DMS153 treated with DMSO at 0.1 percent for 48 hours (cell line): Measurements from ENCODE around the gene SF3B3.

Source experiments
- DNase-seq: peaks from one replicate; lab custom pipeline; 2025; ENCODE audit not compliant: unreplicated experiment; lab: John Stamatoyannopoulos, UW

Gene SF3B3

DNA sequence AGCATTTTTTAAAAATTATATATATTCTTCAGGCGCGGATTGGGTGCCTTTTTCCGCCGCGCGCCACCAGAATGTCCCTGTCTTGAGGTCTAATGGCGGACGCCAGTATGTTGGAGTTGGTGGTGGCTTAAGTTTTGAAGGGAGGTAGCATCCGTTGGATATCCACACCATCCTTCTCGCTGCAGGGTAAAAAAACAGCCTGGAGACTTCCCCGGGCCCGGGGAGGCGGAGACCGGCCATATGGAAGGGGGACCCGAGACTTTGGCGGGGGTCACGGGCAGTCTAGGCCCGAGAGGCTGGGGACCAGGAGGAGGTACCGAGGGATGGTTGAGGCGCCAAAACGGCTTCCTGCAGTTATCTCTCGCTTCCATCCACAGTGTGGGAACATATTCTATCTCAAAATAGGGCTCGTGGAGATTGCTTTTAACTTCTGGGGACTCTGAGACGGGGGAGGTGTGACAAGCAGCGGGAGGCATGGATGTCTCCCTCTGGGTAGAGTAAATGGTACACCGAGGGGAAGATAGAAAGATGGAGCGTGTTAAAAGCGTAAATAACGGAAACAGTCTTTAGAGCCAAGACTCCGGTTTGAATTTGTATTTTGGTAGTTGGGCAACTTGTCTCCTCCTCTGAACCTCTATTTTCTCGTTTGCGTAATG lies at the start of gene SF3B3:
SF3B3 (plus strand) TSS at position 74 of the 656 bp plus-strand sequence. CDS start 2,841 bp downstream, outside the sequence.
- DNase-seq, result peak; percentile 98

DNA sequence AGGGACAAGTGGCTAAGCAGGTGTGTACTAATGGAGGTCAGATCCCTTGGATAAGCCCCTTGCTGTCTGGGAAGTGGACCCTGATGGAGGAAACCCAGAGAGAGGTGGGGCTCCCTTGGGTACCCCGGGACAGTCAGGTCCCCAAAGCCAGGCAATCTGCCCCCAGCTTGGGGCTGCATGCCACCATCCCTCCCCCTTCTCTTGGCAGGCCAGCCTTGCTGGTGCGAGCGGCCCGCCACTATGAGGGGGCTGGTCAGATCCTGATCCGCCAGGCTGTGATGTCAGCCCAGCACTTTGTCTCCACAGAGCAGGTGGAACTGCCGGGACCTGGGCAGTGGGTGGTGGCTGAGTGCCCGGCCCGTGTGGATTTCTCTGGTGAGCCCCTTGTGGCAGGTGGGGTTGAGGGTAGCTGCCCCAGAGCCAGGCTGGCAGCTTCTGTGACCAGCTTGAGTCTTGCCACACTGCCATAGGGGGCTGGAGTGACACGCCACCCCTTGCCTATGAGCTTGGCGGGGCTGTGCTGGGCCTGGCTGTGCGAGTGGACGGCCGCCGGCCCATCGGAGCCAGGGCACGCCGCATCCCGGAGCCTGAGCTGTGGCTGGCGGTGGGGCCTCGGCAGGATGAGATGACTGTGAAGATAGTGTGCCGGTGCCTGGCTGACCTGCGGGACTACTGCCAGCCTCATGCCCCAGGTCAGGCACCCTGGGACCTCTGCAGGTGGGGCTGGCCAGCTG lies 49.1 kb upstream of the SF3B3 start:
- DNase-seq, result no peak

DNA sequence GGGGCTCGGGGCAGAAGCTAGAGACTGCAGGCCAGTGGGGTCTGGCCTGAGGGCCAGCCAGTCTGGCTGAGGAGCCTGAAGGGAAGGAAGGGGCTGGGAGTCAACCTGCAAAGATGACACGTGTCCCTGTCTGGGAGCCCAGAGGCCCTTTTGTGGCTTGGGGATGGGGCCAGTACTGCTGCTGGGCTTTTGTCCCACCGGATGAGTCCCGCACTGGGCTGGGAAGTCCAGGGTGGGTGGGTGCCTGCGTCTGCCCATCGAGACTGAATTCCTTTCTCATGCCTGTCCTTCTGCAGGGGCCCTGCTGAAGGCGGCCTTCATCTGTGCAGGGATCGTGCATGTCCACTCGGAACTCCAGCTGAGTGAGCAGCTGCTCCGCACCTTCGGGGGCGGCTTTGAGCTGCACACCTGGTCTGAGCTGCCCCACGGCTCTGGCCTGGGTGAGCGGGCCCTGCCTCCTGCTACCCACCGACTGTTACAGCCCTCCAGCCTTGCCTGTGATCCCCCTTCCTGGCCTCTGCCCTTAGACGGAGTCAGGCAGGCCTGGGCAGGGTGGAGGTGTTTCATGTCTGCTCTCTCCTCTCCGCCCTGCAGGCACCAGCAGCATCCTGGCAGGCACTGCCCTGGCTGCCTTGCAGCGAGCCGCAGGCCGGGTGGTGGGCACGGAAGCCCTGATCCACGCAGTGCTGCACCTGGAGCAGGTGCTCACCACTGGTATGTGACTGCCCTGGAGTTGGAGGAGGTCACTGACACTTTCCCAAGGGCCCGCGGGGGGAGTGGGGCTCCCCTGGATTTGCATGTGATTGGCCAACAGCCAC lies 48.4 kb upstream of the SF3B3 start:
- no peak for DNase-seq

DNA sequence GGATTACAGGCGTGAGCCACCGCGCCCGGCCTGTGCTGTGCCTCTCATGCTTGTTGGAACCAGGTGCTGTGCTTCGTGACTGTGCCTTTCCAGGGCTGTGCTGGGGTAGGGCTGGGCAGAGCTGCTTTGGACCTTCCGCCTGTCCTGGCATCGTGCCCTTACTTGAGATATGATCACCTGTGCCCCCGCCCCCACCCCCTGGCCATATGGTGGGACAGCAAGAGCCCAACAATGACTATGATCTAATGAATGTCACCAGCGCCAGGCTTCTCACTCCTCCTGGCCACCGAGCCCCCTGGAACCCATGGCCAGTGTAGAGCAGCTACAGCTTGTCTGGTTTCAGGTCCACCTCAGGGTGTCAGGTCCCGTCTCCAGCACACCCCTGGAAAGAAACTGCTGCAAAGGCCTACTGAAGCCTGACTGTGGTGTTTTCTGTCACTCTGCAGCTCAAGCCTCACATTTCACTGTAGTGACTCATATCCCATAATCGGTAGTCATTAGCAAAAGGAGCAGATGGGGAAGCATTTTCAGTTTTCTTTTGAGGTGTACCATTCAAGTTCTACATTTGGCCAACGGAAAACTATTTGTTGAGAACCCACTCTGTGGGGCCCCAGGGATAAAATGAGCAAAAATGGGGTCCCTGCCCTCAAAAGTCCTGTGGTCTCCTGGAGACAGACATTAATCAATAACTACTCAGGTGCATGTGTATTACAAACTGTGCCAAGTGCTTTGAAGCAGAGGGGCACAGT lies 47.2 kb upstream of the SF3B3 start:
- DNase-seq, result no peak

DNA sequence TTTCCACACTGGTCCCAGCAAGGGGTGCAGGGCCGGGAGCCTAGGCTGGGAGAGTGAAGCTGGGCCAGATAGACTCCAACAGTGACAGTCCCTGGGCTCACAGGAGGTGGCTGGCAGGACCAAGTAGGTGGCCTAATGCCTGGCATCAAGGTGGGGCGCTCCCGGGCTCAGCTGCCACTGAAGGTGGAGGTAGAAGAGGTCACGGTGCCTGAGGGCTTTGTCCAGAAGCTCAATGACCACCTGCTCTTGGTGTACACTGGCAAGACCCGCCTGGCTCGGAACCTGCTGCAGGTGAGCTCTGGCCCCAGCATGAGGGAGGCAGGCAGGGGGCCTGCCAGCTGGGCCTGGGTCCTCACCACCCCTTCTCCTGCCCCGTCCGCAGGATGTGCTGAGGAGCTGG lies 45.4 kb upstream of the SF3B3 start:
- no peak for DNase-seq

DNA sequence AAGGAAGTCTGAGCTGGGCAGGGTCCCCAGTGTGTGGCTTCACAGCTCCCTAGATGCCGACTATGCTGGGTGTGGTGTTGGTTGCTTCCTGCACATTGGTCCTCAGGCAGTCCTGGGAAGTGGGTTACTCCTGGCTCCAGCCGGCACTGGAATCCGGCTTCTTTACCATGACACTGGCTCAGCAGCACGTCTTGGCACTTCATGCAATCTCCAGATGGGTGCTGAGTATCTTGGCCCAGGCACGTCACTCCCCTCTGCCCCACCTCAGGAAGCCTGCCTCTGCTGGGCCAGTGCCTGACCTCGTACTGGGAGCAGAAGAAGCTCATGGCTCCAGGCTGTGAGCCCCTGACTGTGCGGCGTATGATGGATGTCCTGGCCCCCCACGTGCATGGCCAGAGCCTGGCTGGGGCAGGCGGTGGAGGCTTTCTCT lies 44.7 kb upstream of the SF3B3 start:
- DNase-seq, result no peak

DNA sequence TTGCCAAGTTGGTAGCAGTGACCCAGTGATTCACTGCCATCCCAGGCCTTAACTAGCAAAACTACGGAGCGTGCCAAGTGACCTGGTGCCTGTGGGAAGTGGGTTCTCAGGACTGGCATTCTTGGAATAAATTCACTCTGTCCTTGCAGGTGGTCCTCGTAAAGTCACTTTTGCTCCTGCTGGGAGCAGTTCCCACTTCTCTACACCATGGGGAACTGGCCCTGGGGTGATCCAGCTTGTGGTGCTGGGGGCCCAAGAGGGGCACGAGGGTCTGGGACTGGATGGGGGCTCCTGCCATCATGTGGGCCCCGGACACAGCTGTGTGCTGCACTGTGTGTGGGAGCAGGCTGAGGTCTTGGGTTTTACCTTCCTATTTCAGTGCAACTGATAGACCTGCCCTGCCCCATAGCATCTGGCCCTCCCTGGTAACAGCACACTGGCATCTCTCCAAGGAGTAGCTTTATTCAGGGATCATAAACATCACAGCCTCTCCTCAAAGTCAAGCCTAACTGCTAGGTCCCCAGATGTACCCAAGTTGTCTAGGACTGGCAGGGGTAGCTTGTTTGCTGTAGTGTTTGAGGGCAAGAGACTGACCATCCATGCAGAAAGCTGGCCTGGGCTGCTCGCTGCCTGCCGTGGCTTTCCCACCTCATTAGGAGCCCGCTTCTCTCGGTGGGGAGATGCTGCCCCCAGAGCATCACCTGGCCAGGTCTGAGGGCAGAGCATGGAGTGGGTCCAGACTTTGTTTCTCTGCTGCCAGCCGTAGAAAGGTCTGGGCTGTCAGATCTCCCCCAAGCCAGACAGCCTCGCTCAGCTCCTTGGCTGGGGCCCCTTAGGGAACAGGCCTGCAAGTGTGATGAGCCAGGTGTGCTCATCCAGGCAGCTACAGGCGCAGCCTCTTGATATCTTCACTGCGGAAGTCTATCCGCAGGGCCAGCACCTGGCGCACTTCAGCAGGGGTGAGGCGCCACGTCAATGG lies 43.2 kb upstream of the SF3B3 start:
- no peak for DNase-seq

DNA sequence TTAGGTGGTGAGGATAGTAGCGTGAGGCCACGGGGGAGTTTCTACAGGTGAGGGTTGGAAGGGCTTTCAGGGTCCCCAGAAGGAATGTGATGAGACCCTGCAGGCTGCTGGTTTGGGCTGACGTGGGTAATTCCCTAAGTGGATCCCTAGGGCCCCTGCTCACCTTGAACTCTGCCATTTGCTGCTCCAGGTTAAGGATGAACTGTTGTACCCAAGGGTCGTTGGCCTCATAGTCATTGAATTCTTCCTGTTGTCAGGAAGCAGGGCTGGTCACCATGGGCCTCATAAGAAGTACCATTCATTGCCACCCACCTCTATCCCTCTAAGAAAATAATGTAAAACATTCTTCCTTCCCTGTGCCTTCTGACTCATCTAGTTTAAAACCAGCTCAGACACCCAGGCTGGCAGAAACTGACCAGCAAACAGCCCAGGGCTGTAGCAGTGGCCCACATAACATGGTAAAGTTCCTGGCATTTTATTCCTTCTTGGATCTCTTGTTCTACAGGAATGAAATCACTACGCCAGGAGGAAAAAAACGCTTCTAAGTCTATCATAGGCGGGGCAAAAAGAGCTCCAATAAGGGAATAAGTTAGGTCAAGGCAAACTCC lies 41.6 kb upstream of the SF3B3 start:
- DNase-seq, result no peak

DNA sequence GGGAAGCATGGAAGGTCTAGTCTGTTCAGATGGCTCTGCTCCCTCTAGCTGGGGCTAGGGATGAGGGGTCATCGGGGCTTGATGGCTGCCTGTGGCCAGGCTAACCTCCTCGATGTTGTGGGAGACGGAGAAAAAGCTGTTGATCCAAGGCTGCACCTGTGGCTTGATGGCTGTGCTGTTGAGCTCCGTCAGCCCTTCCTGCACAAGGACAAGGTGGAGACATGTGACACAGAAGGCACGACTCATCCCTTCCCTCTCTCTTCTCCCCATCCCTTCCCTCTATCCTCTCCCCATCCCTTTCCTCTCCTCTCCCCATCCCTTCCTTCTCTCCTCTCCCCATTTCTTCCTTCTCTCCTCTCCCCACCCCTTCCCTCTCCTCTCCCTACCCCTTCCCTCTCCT lies 41.0 kb upstream of the SF3B3 start:
- DNase-seq, result no peak

DNA sequence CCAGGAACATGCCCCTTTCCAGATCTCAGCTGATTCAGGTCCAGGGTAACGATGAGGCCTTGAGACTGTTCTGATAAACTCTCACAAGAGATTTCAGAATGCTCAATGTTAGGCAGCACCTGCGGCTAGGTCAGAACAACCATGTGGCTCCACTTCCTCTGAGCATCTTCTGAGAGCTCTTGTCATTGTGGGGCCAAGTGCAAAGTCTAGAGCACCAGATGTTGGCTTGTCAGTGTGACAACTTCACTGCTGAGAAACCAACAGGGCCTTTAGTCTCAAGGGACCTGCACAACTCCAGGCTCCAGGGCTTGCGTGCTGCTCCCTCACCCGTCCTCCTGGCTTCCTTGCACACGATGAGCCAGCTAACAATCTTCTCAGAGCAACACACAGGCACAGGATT lies 40.2 kb upstream of the SF3B3 start:
- no peak for DNase-seq

DNA sequence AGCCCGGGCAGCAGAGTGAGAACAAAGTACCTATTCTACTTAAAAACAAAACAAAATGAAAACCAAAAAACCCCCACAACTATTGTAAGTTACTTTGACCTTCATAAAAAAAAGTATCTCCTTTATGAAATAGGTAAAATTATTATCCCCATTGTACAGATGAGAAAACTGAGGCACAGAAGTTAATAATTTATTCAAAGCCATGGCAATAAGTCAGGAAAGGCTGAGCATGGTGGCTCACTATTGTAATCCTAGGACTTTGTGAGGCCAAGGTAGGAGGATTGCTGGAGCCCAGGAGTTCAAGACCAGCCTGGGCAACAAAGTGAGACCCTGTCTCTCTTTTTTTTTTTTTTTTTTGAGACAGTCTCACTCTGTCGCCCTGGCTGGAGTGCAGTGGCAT lies 38.7 kb upstream of the SF3B3 start:
- DNase-seq, result no peak

DNA sequence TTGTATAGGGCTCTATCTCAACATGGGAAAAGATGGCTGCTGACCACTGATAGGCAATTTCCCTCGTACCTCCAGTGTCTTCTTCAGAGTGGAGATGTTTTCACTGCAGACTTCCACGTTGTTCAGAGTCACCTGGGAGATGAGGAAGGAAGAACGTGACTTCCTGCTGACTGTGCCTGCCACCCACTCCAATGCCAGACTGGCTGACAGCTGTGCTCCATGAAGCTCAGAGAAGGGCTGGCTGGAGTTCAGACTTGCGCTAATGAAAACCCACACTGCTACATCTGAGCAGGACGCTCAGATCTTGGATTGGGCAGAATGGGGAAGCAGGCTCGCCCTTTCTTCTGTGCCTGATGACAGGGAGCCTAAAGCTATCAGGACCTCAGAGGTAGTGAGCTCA lies 33.4 kb upstream of the SF3B3 start:
- no peak for DNase-seq

DNA sequence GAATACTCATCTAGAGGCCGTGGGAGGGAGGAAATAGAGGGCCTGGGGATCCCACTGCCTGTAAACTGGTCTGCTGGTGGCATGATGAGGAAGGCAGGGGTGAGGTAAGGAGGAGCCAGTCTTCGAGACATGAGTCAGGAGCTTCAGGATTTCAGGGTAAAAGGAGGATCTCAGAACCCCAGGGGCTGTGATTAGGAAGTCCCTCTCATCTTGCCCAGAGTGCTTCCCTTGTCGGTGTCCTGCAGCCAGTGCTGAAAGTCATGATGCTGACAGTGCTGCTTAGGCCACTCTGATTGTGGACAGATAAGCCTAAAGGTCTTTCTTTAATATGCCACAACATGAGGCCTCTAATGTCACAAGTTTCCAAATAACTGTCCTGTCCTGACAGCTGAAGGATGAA lies 29.8 kb upstream of the SF3B3 start:
- no peak for DNase-seq

DNA sequence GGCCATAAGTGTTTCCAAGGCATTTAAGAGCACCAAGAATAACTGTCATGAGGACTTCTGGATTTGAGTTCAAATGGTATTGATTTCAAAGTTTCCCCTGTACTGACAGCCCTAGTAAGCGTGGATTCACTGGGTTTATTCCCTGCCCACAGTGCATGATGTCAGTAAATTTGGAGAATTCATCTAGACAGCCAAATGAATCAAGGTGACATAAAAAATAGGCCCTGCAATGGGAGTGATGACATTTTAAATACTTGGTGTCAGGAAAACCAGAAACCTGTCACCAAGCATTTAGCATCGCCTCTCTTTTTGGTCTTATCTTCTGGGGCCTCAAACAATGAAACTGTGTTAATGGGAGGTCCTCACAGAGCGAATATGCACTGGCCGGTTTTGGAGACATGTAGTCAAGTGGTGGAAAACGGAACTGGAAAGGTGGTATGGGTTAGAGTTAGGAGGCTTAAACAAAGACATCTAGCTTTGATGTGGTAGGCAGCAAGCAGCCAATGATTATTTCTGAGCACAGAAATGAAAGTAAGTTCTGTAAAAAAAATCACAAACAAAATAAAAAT lies 29.3 kb upstream of the SF3B3 start:
- DNase-seq, result no peak

DNA sequence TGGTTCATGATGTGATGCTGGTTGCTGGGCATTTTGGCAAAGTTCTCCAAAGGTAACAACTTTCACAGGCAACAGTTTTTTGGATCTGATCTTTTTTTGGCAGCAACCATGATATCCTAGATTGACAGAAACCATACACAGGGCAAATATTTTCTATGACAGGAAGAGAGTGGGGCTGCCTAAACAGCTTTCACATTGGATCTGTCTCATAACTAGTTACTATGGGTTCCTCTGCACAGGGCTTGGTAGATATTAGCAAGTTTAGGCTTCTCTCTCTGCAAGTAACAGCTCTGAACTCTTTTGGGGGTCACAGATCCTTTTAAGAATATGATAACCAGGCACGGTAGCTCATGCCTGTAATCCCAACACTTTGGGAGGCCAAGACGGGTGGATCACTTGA lies 28.8 kb upstream of the SF3B3 start:
- no peak for DNase-seq

DNA sequence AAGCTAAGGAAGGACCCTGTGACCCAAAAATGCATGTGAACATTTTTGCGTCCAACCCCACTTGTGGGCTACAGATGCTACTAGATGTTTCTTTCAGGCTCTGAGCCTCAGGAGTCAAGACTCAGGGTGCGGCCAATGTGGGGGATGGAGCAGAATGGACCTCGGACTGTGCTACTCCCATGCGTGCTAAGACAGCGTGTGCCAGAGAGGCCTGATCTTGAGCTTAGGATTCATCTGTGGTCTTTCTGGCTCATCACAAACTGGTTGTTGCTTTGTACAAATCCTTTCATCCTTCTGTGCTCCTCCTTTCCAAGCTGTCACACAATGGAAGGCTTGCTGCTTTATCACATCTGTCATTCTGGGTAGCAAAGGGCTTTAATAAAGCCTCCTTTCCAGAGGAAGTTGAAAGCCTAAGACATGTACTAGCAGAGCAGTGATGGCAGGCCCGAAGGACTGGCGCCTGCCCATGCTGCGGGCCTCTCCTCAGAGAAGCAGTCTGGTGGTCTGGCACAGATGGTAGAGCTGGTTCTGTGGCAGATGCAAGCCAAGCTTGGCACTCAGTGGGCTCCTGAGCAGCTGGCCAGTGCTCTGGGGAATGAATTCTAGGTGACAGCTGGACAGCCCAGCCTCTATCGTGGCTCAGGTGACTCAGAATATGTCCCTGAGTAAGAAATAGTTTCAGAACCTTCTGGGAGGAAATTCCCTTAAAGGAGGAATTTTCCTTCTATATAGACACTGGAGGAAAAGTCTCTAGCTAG lies 28.0 kb upstream of the SF3B3 start:
- no peak for DNase-seq

DNA sequence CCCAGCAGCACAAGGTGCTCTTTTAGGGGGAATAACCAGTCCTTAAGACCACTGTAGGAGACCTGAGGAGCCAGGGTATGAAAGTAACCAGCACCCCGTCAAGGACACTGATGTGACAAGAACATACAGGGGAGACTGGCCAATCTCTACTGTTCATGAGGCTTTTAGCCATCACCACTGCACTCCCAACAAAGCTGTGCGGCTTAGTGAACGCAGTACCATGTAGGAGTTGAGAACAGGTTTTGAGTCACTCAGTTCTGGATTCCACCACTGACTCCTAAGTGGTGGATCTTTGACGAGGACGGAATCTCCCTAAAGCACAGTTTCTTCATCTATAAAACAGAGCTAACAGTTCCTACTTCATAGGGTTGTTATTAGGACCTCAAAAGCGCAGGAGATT lies 27.1 kb upstream of the SF3B3 start:
- no peak for DNase-seq

DNA sequence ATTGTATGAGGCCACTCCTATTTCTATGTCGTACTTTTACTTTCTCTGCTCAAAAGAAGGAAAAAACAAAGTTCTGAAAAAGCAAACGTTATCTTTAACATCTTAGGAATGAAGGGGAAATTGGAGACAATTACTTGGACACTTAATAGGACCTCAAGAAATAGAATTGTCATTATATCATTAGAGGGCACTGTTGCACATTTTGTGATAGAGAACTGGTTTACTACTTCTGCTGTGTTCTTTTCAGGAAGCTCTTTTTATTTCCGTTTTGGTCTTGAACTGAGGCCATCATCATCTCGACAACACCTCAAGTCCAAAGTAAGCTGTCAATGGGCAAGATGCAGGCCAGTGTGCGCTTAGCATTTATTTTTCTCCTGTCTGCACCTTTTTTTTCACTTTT lies 14.9 kb upstream of the SF3B3 start:
- no peak for DNase-seq

DNA sequence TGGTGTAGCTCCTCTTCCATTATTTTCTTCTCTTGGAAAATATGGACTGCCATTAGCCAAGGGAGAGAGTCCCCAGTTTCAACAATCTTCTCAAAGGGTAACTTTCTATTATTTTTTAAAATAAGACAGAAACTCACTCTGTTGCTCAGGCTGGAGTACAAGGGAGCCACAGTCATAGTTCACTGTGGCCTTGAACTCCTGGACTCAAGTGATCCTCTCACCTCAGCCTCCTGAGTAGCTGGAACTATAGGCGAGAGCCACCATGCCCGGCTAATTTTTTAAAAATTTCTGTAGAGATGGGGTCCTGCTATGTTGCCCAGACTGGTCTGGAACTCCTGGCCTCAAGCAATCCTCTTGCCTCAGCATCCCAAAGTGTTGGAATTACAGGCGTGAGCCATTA lies 13.4 kb upstream of the SF3B3 start:
- no peak for DNase-seq
